Dermis microvascular lymphatic vessel endothelial cell (primary cell): ENCODE measurements around the gene SPRR5. TPM values are rescaled to one million over a fixed set of nuclear protein-coding genes. Genes with fewer than 3 reads are reported as not detected.

Experiments used
- DNase-seq, 2 donors: peaks; one replicate each; pipeline versions ENCODE4 v3.0.0 to v3.0.0-alpha.2; 2010; ENCODE audit warnings: low read depth in 2 of 2
- total RNA-seq: library from RNA; depleted of rRNA; stranded (reverse); fragments of >200 nt; gene quantifications from 2 replicates; pipeline ENCODE4 v1.2.1, GENCODE V29; 2014

Gene SPRR5
- total RNA-seq, result not detected in 2 replicates

- no peak for DNase-seq
Measured at GRCh38 chr1:152946651-152947256, at the start of gene SPRR5. SPRR5 (plus strand) TSS chr1:152947206; CDS start chr1:152948555, 1,349 bp downstream.

- no peak for DNase-seq
Measured at GRCh38 chr1:152899027-152899426, 48.0 kb upstream of the SPRR5 start.

- DNase-seq, result no peak
Measured at GRCh38 chr1:152899883-152900282, 47.1 kb upstream of the SPRR5 start.

- no peak for DNase-seq
Measured at GRCh38 chr1:152901631-152902030, 45.4 kb upstream of the SPRR5 start.

GRCh38 chr1:152902636-152903035, 44.4 kb upstream of the SPRR5 start:
- no peak for DNase-seq

GRCh38 chr1:152904688-152905440, 42.1 kb upstream of the SPRR5 start:
- no peak for DNase-seq

- DNase-seq, result no peak
Measured at GRCh38 chr1:152906023-152906565, 40.9 kb upstream of the SPRR5 start.

- no peak for DNase-seq
Measured at GRCh38 chr1:152907686-152908601, 39.1 kb upstream of the SPRR5 start, which contains the start of gene IVL. IVL (plus strand) TSS chr1:152908546; CDS start chr1:152909798, 1,252 bp downstream.

GRCh38 chr1:152909206-152909605, 37.8 kb upstream of the SPRR5 start:
- DNase-seq, result no peak

GRCh38 chr1:152912471-152912870, 34.5 kb upstream of the SPRR5 start:
- DNase-seq, result no peak

GRCh38 chr1:152912900-152913299, 34.1 kb upstream of the SPRR5 start:
- no peak for DNase-seq

GRCh38 chr1:152917794-152918193, 29.2 kb upstream of the SPRR5 start:
- DNase-seq, result peak; percentile 4 to 19

- DNase-seq, result no peak
Measured at GRCh38 chr1:152919071-152919470, 27.9 kb upstream of the SPRR5 start.

- DNase-seq, result no peak
Measured at GRCh38 chr1:152924191-152924590, 22.8 kb upstream of the SPRR5 start.

- no peak for DNase-seq
Measured at GRCh38 chr1:152926091-152926490, 20.9 kb upstream of the SPRR5 start.

GRCh38 chr1:152928671-152929070, 18.3 kb upstream of the SPRR5 start:
- no peak for DNase-seq

- no peak for DNase-seq
Measured at GRCh38 chr1:152932170-152932811, 14.7 kb upstream of the SPRR5 start.

GRCh38 chr1:152933196-152933595, 13.8 kb upstream of the SPRR5 start:
- no peak for DNase-seq

GRCh38 chr1:152940614-152941013, 6.4 kb upstream of the SPRR5 start:
- no peak for DNase-seq

- DNase-seq, result no peak
Measured at GRCh38 chr1:152941037-152941711, 5.8 kb upstream of the SPRR5 start.

GRCh38 chr1:152942161-152942560, 4.8 kb upstream of the SPRR5 start:
- no peak for DNase-seq
